Spinal cord (tissue), 10 donors: Measurements from ENCODE around the gene RFC3. TPM values are rescaled to one million over a fixed set of nuclear protein-coding genes. Genes with fewer than 3 reads are reported as not detected.
"Not testable (repeated sequence)": the region's sequence is repeated elsewhere in the genome, so short reads cannot be mapped to it uniquely, and the experiment has no call there.

Experiments
- DNase-seq, 6 donors: peaks; one replicate each; pipeline versions ENCODE4 v3.0.0 to v3.0.0-alpha.2; 2013 to 2015; ENCODE audit warnings: low spot score in 6 of 6, low read depth in 4 of 6
- H3K27ac ChIP-seq: one replicate; pipeline ENCODE4 v1.5.1; 2013; ENCODE audit warnings: low read depth, low read length, control low read depth
- H3K27me3 ChIP-seq: one replicate; pipeline ENCODE4 v1.6.1; 2013; ENCODE audit warnings: low read length; ENCODE audit not compliant: control insufficient read depth, insufficient read depth
- H3K36me3 ChIP-seq: one replicate; pipeline ENCODE4 v1.6.1; 2013; ENCODE audit warnings: low read length; ENCODE audit not compliant: control insufficient read depth, insufficient read depth
- H3K4me1 ChIP-seq: one replicate; pipeline ENCODE4 v1.6.1; 2013; ENCODE audit warnings: low read length; ENCODE audit not compliant: control insufficient read depth, insufficient read depth
- H3K4me3 ChIP-seq: one replicate; pipeline ENCODE4 v1.5.1; 2013; ENCODE audit warnings: low read depth, low read length, control low read depth
- H3K9me3 ChIP-seq: one replicate; pipeline ENCODE4 v1.6.1; 2013; ENCODE audit warnings: low read length; ENCODE audit not compliant: control insufficient read depth, insufficient read depth
- WGBS: methylation state at CpG from one replicate; pipeline ENCODE4 v1.1.5; 2013; ENCODE audit warnings: missing lambda C conversion rate; ENCODE audit not compliant: insufficient coverage; 5-methylcytosine and 5-hydroxymethylcytosine counted together
- long read RNA-seq, 4 donors: transcript quantifications; one replicate each; lab custom pipeline, GENCODE V29; 2026
- polyA plus RNA-seq, 2 donors: library from polyadenylated mRNA; unstranded; fragments of 120-200 nt; gene quantifications; one replicate each; pipeline ENCODE4 v1.2.1, GENCODE V29; 2013; ENCODE audit not compliant: insufficient read length in 2 of 2
- total RNA-seq, 2 donors: library from RNA; depleted of rRNA in 1 of 2; stranded (reverse); fragments of 120-200 nt in 1 of 2; fragments of >200 nt in 1 of 2; gene quantifications; one replicate each; pipeline versions ENCODE4 v1.2.3 to v1.2.4, GENCODE V29; 2013 to 2014
- donor health status: healthy.

RFC3 gene
- 10 to 100 TPM; 12.0 to 20.6 TPM for total RNA-seq
- 10 to 100 TPM; 18.2 to 23.2 TPM for polyA plus RNA-seq
- long read RNA-seq, donor 1, transcript RFC3-201 (9 exons, 2,402 nt) = major isoform, 8 of 15 reads
- long read RNA-seq, donor 1, partial matches to known transcripts = 7 of 15 reads
- long read RNA-seq, donor 1, other reads (novel, unspliced or antisense) = 0 of 15 reads
- long read RNA-seq, donor 2, partial matches to known transcripts = 0 of 3 reads
- long read RNA-seq, donor 2, other reads (novel, unspliced or antisense) = 0 of 3 reads
- long read RNA-seq, donor 3, partial matches to known transcripts = 0 of 4 reads
- long read RNA-seq, donor 3, other reads (novel, unspliced or antisense) = 0 of 4 reads
- long read RNA-seq, donor 4, transcript RFC3-201 (9 exons, 2,402 nt) = major isoform, 7 of 18 reads
- long read RNA-seq, donor 4, partial matches to known transcripts = 11 of 18 reads
- long read RNA-seq, donor 4, other reads (novel, unspliced or antisense) = 0 of 18 reads

- under 1% methylated on average over 50 of the region's 50 CpGs for WGBS
- peak; percentile 86 to 99 (median 96) for DNase-seq
- Histone ChIP-seq H3K36me3 (no peaks in the 10 kb centered on the region), H3K4me1 (peaks cover 4% of the 10 kb centered on the region), H3K9me3 (no peaks in the 10 kb centered on the region), H3K27ac (peak within 1 kb of the TSS; percentile 84), H3K4me3 (peak within 1 kb of the TSS; percentile 96), H3K27me3 (no peaks in the 10 kb centered on the region)
These were observed at the start of gene RFC3 for GRCh38 chr13:33817901-33818706. RFC3 (plus strand) TSS chr13:33818149; CDS start chr13:33818179, 30 bp downstream.

GRCh38 chr13:33771296-33771695, 46.7 kb upstream of the RFC3 start:
- H3K27ac ChIP-seq = no peak overlapping the region
- H3K36me3 ChIP-seq = no peaks in the 10 kb centered on the region
- no peaks in the 10 kb centered on the region for H3K4me1 ChIP-seq
- H3K27me3 ChIP-seq = no peaks in the 10 kb centered on the region
- no CpG with 5 or more reads among the region's 2 CpGs for WGBS
- no peaks in the 10 kb centered on the region for H3K9me3 ChIP-seq
- no peak for DNase-seq
- H3K4me3 ChIP-seq = no peak overlapping the region

GRCh38 chr13:33773790-33774462, 44.0 kb upstream of the RFC3 start:
- Histone ChIP-seq H3K9me3 (no peaks in the 10 kb centered on the region), H3K27me3 (no peaks in the 10 kb centered on the region), H3K4me3 (no peak overlapping the region), H3K27ac (no peak overlapping the region), H3K4me1 (no peaks in the 10 kb centered on the region), H3K36me3 (no peaks in the 10 kb centered on the region)
- 86% methylated on average over 2 of the region's 5 CpGs for WGBS
- peak in 1 of 6 donors; percentile 44 for DNase-seq

GRCh38 chr13:33775339-33776108, 42.4 kb upstream of the RFC3 start:
- Histone ChIP-seq H3K4me1 (no peaks in the 10 kb centered on the region), H3K4me3 (no peak overlapping the region), H3K27ac (no peak overlapping the region), H3K36me3 (no peaks in the 10 kb centered on the region), H3K9me3 (no peaks in the 10 kb centered on the region), H3K27me3 (no peaks in the 10 kb centered on the region)
- 67% methylated on average over 1 of the region's 2 CpGs for WGBS
- peak in 2 of 6 donors; percentile 14 to 58 for DNase-seq

GRCh38 chr13:33776239-33776881, 41.6 kb upstream of the RFC3 start:
- Histone ChIP-seq H3K4me1 (no peaks in the 10 kb centered on the region), H3K27me3 (no peaks in the 10 kb centered on the region), H3K9me3 (no peaks in the 10 kb centered on the region), H3K4me3 (no peak overlapping the region), H3K36me3 (no peaks in the 10 kb centered on the region), H3K27ac (no peak overlapping the region)
- no CpG with 5 or more reads among the region's 9 CpGs for WGBS
- DNase-seq = peak in 1 of 6 donors; percentile 79

- Histone ChIP-seq H3K4me3 (no peak overlapping the region), H3K36me3 (no peaks in the 10 kb centered on the region), H3K4me1 (no peaks in the 10 kb centered on the region), H3K9me3 (no peaks in the 10 kb centered on the region), H3K27ac (no peak overlapping the region), H3K27me3 (no peaks in the 10 kb centered on the region)
- DNase-seq = no peak
- WGBS = no CpG with 5 or more reads among the region's 4 CpGs
These were observed 35.3 kb upstream of the RFC3 start for GRCh38 chr13:33782631-33783030.

- H3K4me1 ChIP-seq, DNase-seq, H3K27ac ChIP-seq, H3K27me3 ChIP-seq, H3K4me3 ChIP-seq, H3K36me3 ChIP-seq, H3K9me3 ChIP-seq: not testable (repeated sequence)
- WGBS = no CpG with 5 or more reads among the region's 4 CpGs
These were observed 34.7 kb upstream of the RFC3 start for GRCh38 chr13:33783212-33783611.

- DNase-seq = no peak
- H3K4me3 ChIP-seq = no peak overlapping the region
- no CpG with 5 or more reads among the region's 1 CpG for WGBS
- no peak overlapping the region for H3K27ac ChIP-seq
- H3K27me3 ChIP-seq = no peaks in the 10 kb centered on the region
- H3K4me1 ChIP-seq = no peaks in the 10 kb centered on the region
- H3K9me3 ChIP-seq = no peaks in the 10 kb centered on the region
- no peaks in the 10 kb centered on the region for H3K36me3 ChIP-seq
These were observed 33.2 kb upstream of the RFC3 start for GRCh38 chr13:33784738-33785137.
